MCF 10A (cell line): Measurements from ENCODE around the gene TRAF1. TPM values are rescaled to one million over a fixed set of nuclear protein-coding genes. Genes with fewer than 3 reads are reported as not detected.

ENCODE experiments used
- BruUV-seq: library from RNA; stranded (reverse); fragments of 400-500 nt; replicated peaks from 2 replicates; lab custom pipeline; 2021; lab: Mats Ljungman, UMichigan
- CTCF ChIA-PET: fragments of 300-600 bp; sonication (Branson Sonifier 250); formaldehyde crosslinking; extraction: SDS; loops from one replicate; lab custom pipeline; 2021; ENCODE audit warnings: antibody characterized with exemption, inconsistent platforms; lab: Yijun Ruan, JAX
- POLR2A ChIA-PET: fragments of 300-600, 350-650 bp; sonication (Branson Sonifier 250); formaldehyde crosslinking; extraction: SDS; loops from one replicate; lab custom pipeline; 2020; ENCODE audit warnings: antibody characterized with exemption, inconsistent platforms; lab: Yijun Ruan, JAX
- DNase-seq: peaks from one replicate; pipeline ENCODE4 v3.0.0-alpha.2; 2018; ENCODE audit not compliant: unreplicated experiment
- H3K27ac Mint-ChIP-seq: one replicate; pipeline ENCODE4 v1.8.0; 2022; ENCODE audit warnings: mild to moderate bottlenecking, low read depth, mixed read lengths; ENCODE audit not compliant: unreplicated experiment
- H3K27me3 Mint-ChIP-seq: one replicate; pipeline ENCODE4 v1.8.0; 2022; ENCODE audit warnings: mixed read lengths; ENCODE audit not compliant: insufficient read depth, unreplicated experiment
- H3K36me3 Mint-ChIP-seq: one replicate; pipeline ENCODE4 v1.8.0; 2022; ENCODE audit warnings: mild to moderate bottlenecking, moderate library complexity, mixed read lengths; ENCODE audit not compliant: insufficient read depth, unreplicated experiment
- H3K4me1 Mint-ChIP-seq: one replicate; pipeline ENCODE4 v1.8.0; 2022; ENCODE audit warnings: mixed read lengths; ENCODE audit not compliant: insufficient read depth, unreplicated experiment
- H3K4me3 Mint-ChIP-seq: one replicate; pipeline ENCODE4 v1.8.0; 2022; ENCODE audit warnings: mild to moderate bottlenecking, moderate library complexity, mixed read lengths; ENCODE audit not compliant: unreplicated experiment
- H3K9me3 Mint-ChIP-seq: one replicate; pipeline ENCODE4 v1.8.0; 2022; ENCODE audit warnings: mixed read lengths; ENCODE audit not compliant: unreplicated experiment
- CTCF ChIP-seq: fragments of 200-600 bp; IDR thresholded peaks from one replicate; pipeline ENCODE4 v1.8.0; 2022; ENCODE audit warnings: antibody characterized with exemption, mild to moderate bottlenecking; ENCODE audit not compliant: unreplicated experiment
- intact Hi-C: fragments of 100-400 bp; cut with micrococcal nuclease; formaldehyde crosslinking; loops from 2 replicates; pipeline ENCODE4 v1.14.1; 2022
- total RNA-seq: library from RNA; stranded (reverse); gene quantifications from 2 replicates; pipeline ENCODE4 v1.2.3, GENCODE V29; 2022

TRAF1 gene
- total RNA-seq, 1 experiment from 2014 or later = 0.84 TPM

- Mint-ChIP-seq H3K27me3 (no peaks in the 10 kb centered on the region), H3K4me3 (no peak overlapping the region), H3K36me3 (peaks cover 13% of the 10 kb centered on the region), H3K4me1 (peaks cover 33% of the 10 kb centered on the region), H3K27ac (peak overlapping the region; percentile 47), H3K9me3 (no peaks in the 10 kb centered on the region)
- intact Hi-C loops = loop anchor here (1.0 kb wide), 1 partner anchor 19 kb away; no protein-coding TSS in a partner anchor
- TF ChIP-seq CTCF = no peak
- BruUV-seq = no TSS peak
- CTCF ChIA-PET = interaction anchor here (0.6 to 4.6 kb wide), 19 partner anchors 8 to 508 kb away, joined by 3 to 71 read pairs (median 6); partner anchors contain the start of gene TRAF1
- POLR2A ChIA-PET = interaction anchor here (0.5 to 3.5 kb wide), 10 partner anchors 8 to 369 kb away, joined by 3 to 32 read pairs (median 3); no protein-coding TSS in a partner anchor
- no peak for DNase-seq
Measured at GRCh38 chr9:120916991-120917880, 9.4 kb downstream of the TRAF1 start.

GRCh38 chr9:120916588-120916987 is 10.0 kb downstream of the TRAF1 start:
- H3K4me3 Mint-ChIP-seq = no peak overlapping the region
- POLR2A ChIA-PET = interaction anchor here (0.5 to 3.5 kb wide), 10 partner anchors 9 to 282 kb away, joined by 3 to 32 read pairs (median 3); no protein-coding TSS in a partner anchor
- DNase-seq = peak; percentile 68
- CTCF ChIA-PET = interaction anchor here (0.5 to 4.6 kb wide), 21 partner anchors 9 to 508 kb away, joined by 3 to 71 read pairs (median 6); partner anchors contain the start of gene TRAF1
- no TSS peak for BruUV-seq
- intact Hi-C loops = loop anchor here (1.0 kb wide), 1 partner anchor 20 kb away; no protein-coding TSS in a partner anchor
- TF ChIP-seq CTCF = peak; percentile 22
- peaks cover 33% of the 10 kb centered on the region for H3K4me1 Mint-ChIP-seq
- H3K9me3 Mint-ChIP-seq = no peaks in the 10 kb centered on the region
- peak overlapping the region; percentile 47 for H3K27ac Mint-ChIP-seq
- no peaks in the 10 kb centered on the region for H3K27me3 Mint-ChIP-seq
- H3K36me3 Mint-ChIP-seq = peaks cover 13% of the 10 kb centered on the region

GRCh38 chr9:120915854-120916470 is 10.6 kb downstream of the TRAF1 start:
- no peaks in the 10 kb centered on the region for H3K27me3 Mint-ChIP-seq
- no TSS peak for BruUV-seq
- H3K27ac Mint-ChIP-seq = peak overlapping the region; percentile 47
- POLR2A ChIA-PET = interaction anchor here (0.6 to 3.5 kb wide), 6 partner anchors 8 to 115 kb away, joined by 3 to 32 read pairs (median 3); no protein-coding TSS in a partner anchor
- CTCF ChIA-PET = interaction anchor here (0.5 to 4.6 kb wide), 15 partner anchors 10 to 484 kb away, joined by 3 to 71 read pairs (median 6); partner anchors contain the start of gene TRAF1
- peaks cover 33% of the 10 kb centered on the region for H3K4me1 Mint-ChIP-seq
- intact Hi-C loops = loop anchor here (1.0 kb wide), 1 partner anchor 20 kb away; no protein-coding TSS in a partner anchor
- peaks cover 13% of the 10 kb centered on the region for H3K36me3 Mint-ChIP-seq
- DNase-seq = no peak
- no peaks in the 10 kb centered on the region for H3K9me3 Mint-ChIP-seq
- TF ChIP-seq CTCF = no peak
- H3K4me3 Mint-ChIP-seq = no peak overlapping the region
